CD4-positive, alpha-beta T cell treated with Interleukin-17A for 4 hours (primary cell): ENCODE results near the gene CALD1.

Experiments used
- DNase-seq: peaks from one replicate; pipeline ENCODE4 v3.0.0-alpha.2; 2020; ENCODE audit warnings: mixed read lengths

The CALD1 gene

GRCh38 chr7:134829380-134829986 is 50.0 kb downstream of the CALD1 start:
- no peak for DNase-seq

GRCh38 chr7:134831862-134832261 is 52.4 kb downstream of the CALD1 start:
- DNase-seq, result peak; percentile 14

GRCh38 chr7:134832367-134832766 is 52.9 kb downstream of the CALD1 start:
- no peak for DNase-seq

GRCh38 chr7:134834689-134835462 is 55.4 kb downstream of the CALD1 start:
- no peak for DNase-seq

GRCh38 chr7:134835463-134835823 is 56.0 kb downstream of the CALD1 start:
- no peak for DNase-seq

- no peak for DNase-seq
These were observed 57.0 kb downstream of the CALD1 start for GRCh38 chr7:134836447-134836846.

GRCh38 chr7:134839298-134839697 is 59.9 kb downstream of the CALD1 start:
- DNase-seq, result no peak

- no peak for DNase-seq
These were observed 62.6 kb downstream of the CALD1 start for GRCh38 chr7:134842062-134842461.

- no peak for DNase-seq
These were observed 63.5 kb downstream of the CALD1 start for GRCh38 chr7:134842886-134843430.

GRCh38 chr7:134844200-134844599 is 64.8 kb downstream of the CALD1 start:
- DNase-seq, result no peak

- no peak for DNase-seq
These were observed 66.0 kb downstream of the CALD1 start for GRCh38 chr7:134845461-134845860.

- no peak for DNase-seq
These were observed 68.6 kb downstream of the CALD1 start for GRCh38 chr7:134847851-134848588.

GRCh38 chr7:134850066-134850465 is 70.6 kb downstream of the CALD1 start:
- DNase-seq, result no peak

GRCh38 chr7:134851141-134851540 is 71.7 kb downstream of the CALD1 start:
- no peak for DNase-seq

GRCh38 chr7:134852625-134853024 is 73.2 kb downstream of the CALD1 start:
- no peak for DNase-seq

- DNase-seq, result peak; percentile 28
These were observed 75.4 kb downstream of the CALD1 start for GRCh38 chr7:134854816-134855215.

- no peak for DNase-seq
These were observed 76.0 kb downstream of the CALD1 start for GRCh38 chr7:134855442-134855841.

GRCh38 chr7:134856091-134856490 is 76.7 kb downstream of the CALD1 start:
- DNase-seq, result no peak

GRCh38 chr7:134856691-134857090 is 77.3 kb downstream of the CALD1 start:
- no peak for DNase-seq

GRCh38 chr7:134857958-134858357 is 78.5 kb downstream of the CALD1 start:
- DNase-seq, result no peak

GRCh38 chr7:134859783-134860182 is 80.3 kb downstream of the CALD1 start:
- no peak for DNase-seq

GRCh38 chr7:134865001-134865845 is 85.8 kb downstream of the CALD1 start:
- DNase-seq, result peak; percentile 61

- DNase-seq, result no peak
These were observed 87.2 kb downstream of the CALD1 start for GRCh38 chr7:134866617-134867016.
